GM12878 (cell line): ENCODE measurements around the gene FARSB. TPM values are rescaled to one million over a fixed set of nuclear protein-coding genes. Genes with fewer than 3 reads are reported as not detected.
"Not testable (repeated sequence)": the region's sequence is repeated elsewhere in the genome, so short reads cannot be mapped to it uniquely, and the experiment has no call there.

Source experiments
- ATAC-seq: fragments of 200-7000 bp; cut with Tn5 transposase; 3 replicates; pipeline ENCODE4 v1.9.1; 2020; ENCODE audit warnings: mild to moderate bottlenecking, moderate library complexity
- BruUV-seq: library from RNA; stranded (reverse); fragments of 400-500 nt; replicated peaks from 2 replicates; lab custom pipeline; 2021; lab: Mats Ljungman, UMichigan
- CTCF ChIA-PET: fragments of 300-600 bp; sonication (Branson Sonifier 250); formaldehyde crosslinking; extraction: SDS; loops from one replicate; lab custom pipeline; 2021; ENCODE audit warnings: inconsistent platforms; lab: Yijun Ruan, JAX
- POLR2A ChIA-PET: fragments of 350-600 bp; formaldehyde crosslinking; extraction: SDS; loops from one replicate; lab custom pipeline; 2021; ENCODE audit warnings: inconsistent platforms; lab: Charles Lee
- RAD21 ChIA-PET: fragments of 300-600 bp; sonication (Branson Sonifier 250); formaldehyde crosslinking; loops from one replicate; lab custom pipeline; 2023; ENCODE audit warnings: antibody characterized with exemption; ENCODE audit not compliant: unreplicated experiment; lab: Charles Lee
- SMC1A ChIA-PET: fragments of 300-600 bp; sonication (Branson Sonifier 250); formaldehyde crosslinking; loops from one replicate; lab custom pipeline; 2023; ENCODE audit not compliant: unreplicated experiment, uncharacterized antibody; lab: Charles Lee
- DNase-seq: peaks from one replicate; pipeline ENCODE4 v3.0.0-alpha.2; 2011; ENCODE audit warnings: low read depth, low spot score
- FAIRE-seq: peaks from 3 replicates; lab custom pipeline; 2011; peaks lifted over from hg19 to GRCh38; lab: Jason Lieb, UNC
- H2AFZ ChIP-seq: 2 replicates; pipeline ENCODE4 v1.6.0; 2011; ENCODE audit warnings: low read depth, low read length, control low read depth; ENCODE audit not compliant: control insufficient read depth
- H3K27ac ChIP-seq: 2 replicates; pipeline ENCODE4 v1.5.1; 2011; ENCODE audit warnings: control low read depth; ENCODE audit not compliant: control insufficient read depth, insufficient read depth
- H3K27me3 ChIP-seq, 2 experiments: replicated peaks in 1 of 2; 2 replicates each; pipeline versions ENCODE4 v1.6.0 to v1.6.1; 2011; ENCODE audit warnings: low read length in 1 of 2; ENCODE audit not compliant: control insufficient read depth in 2 of 2, insufficient read depth in 2 of 2
- H3K36me3 ChIP-seq, 2 experiments: 2 replicates each; pipeline ENCODE4 v1.5.1; 2011; ENCODE audit warnings: low read length in 1 of 2; ENCODE audit not compliant: control insufficient read depth in 2 of 2, insufficient read depth in 2 of 2
- H3K4me1 ChIP-seq: 2 replicates; pipeline ENCODE4 v1.6.1; 2011; ENCODE audit warnings: mild to moderate bottlenecking, low read length, moderate library complexity, mixed read lengths; ENCODE audit not compliant: control insufficient read depth, insufficient read depth
- H3K4me2 ChIP-seq: 2 replicates; pipeline ENCODE4 v1.6.0; 2011; ENCODE audit warnings: control low read depth; ENCODE audit not compliant: control insufficient read depth, insufficient read depth
- H3K4me3 ChIP-seq: fragments of 200-600 bp; sonication (generic); 2 replicates; pipeline ENCODE4 v1.5.1; 2016
- H3K79me2 ChIP-seq: 2 replicates; pipeline ENCODE4 v1.6.0; 2011; ENCODE audit warnings: low read length; ENCODE audit not compliant: control insufficient read depth, insufficient read depth
- H3K9ac ChIP-seq: 2 replicates; pipeline ENCODE4 v1.8.0; 2011; ENCODE audit warnings: low read length, control low read depth, mixed read lengths; ENCODE audit not compliant: control insufficient read depth, insufficient read depth
- H3K9me3 ChIP-seq: replicated peaks from 3 replicates; pipeline ENCODE4 v1.5.1; 2011; ENCODE audit warnings: mild to moderate bottlenecking, low read length; ENCODE audit not compliant: control insufficient read depth, insufficient read depth
- H4K20me1 ChIP-seq: 2 replicates; pipeline ENCODE4 v1.6.0; 2011; ENCODE audit not compliant: control insufficient read depth, insufficient read depth
- ASH2L ChIP-seq: fragments of 300-600, 200-600 bp; sonication (generic); IDR thresholded peaks from 2 replicates; pipeline ENCODE4 v1.6.1; 2017; ENCODE audit warnings: low read depth, mild to moderate bottlenecking, borderline replicate concordance
- BHLHE40 ChIP-seq, 2 experiments: fragments of 450-650 bp in 1 of 2; IDR thresholded peaks; 2 replicates each; pipeline ENCODE4 v1.6.1; 2011 to 2017; ENCODE audit warnings: low read depth in 2 of 2, borderline replicate concordance in 1 of 2, improper control_type of control experiment in 1 of 2, low read length in 1 of 2, mild to moderate bottlenecking in 1 of 2
- IRF4 ChIP-seq: IDR thresholded peaks from 2 replicates; pipeline ENCODE4 v1.6.1; 2011; ENCODE audit warnings: low read depth, low read length
- NFXL1 ChIP-seq: fragments of 450-650 bp; IDR thresholded peaks from 2 replicates; pipeline ENCODE4 v1.6.1; 2017; ENCODE audit warnings: antibody characterized with exemption, mild to moderate bottlenecking, borderline replicate concordance
- POLR2A ChIP-seq: IDR thresholded peaks from 2 replicates; pipeline ENCODE4 v1.6.1; 2011; ENCODE audit warnings: low read depth, mild to moderate bottlenecking, low read length
- TBL1XR1 ChIP-seq: IDR thresholded peaks from 2 replicates; pipeline ENCODE4 v1.6.1; 2012; ENCODE audit warnings: low read depth, low read length, improper control_type of control experiment
- ZNF24 ChIP-seq: fragments of 450-650 bp; IDR thresholded peaks from 2 replicates; pipeline ENCODE4 v1.6.1; 2017; ENCODE audit warnings: antibody characterized with exemption, mild to moderate bottlenecking
- ZNF622 ChIP-seq: fragments of 450-650 bp; IDR thresholded peaks from 2 replicates; pipeline ENCODE4 v1.6.1; 2017; ENCODE audit warnings: mild to moderate bottlenecking, inconsistent platforms
- WGBS: methylation state at CpG from one replicate; pipeline ENCODE4 v1.1.6; 2016; ENCODE audit warnings: low lambda C conversion rate; ENCODE audit not compliant: insufficient replicate concordance, insufficient coverage; ENCODE audit errors: missing lambda C conversion rate; 5-methylcytosine and 5-hydroxymethylcytosine counted together
- in situ Hi-C: fragments of 300-500 bp; cut with MboI; formaldehyde crosslinking; loops from 9 replicates; pipeline ENCODE4 v1.14.3; 2018; ENCODE audit warnings: mixed read lengths
- intact Hi-C: fragments of 100-400 bp; cut with micrococcal nuclease; formaldehyde crosslinking; loops from one replicate; pipeline ENCODE4 v1.14.2; 2022; ENCODE audit not compliant: unreplicated experiment
- polyA plus RNA-seq, 11 experiments: library from polyadenylated mRNA; depleted of rRNA in 4 of 11; unstranded in 6 of 11; stranded (reverse) in 5 of 11; fragments of >200 nt; fragmentation: Nextera tagmentation in 4 of 11; fragmentation: Illumina TruSeq in 1 of 11; extraction: Ambion mirVana in 4 of 11; extraction: Trizol in 1 of 11; gene quantifications; 1 replicate in 1 of 11; 2 replicates in 10 of 11; pipeline versions ENCODE4 v1.2.1 to v1.2.3, GENCODE V29; 2011 to 2016; ENCODE audit warnings: inconsistent platforms in 2 of 11, missing spikeins in 2 of 11, low read depth in 1 of 11
- total RNA-seq, 4 experiments: library from RNA; depleted of rRNA in 3 of 4; stranded (reverse); fragments of >200 nt in 3 of 4; fragmentation: Illumina TruSeq in 1 of 4; extraction: Trizol in 1 of 4; gene quantifications; 2 replicates each; pipeline versions ENCODE4 v1.2.1 to v1.2.3, GENCODE V29; 2013 to 2021
- TF ChIP-seq, protein P1 (sequence below): fragments of 450-650 bp; IDR thresholded peaks from 2 replicates; pipeline ENCODE4 v1.6.1; 2017; ENCODE audit warnings: borderline replicate concordance
- TF ChIP-seq, protein P2 (sequence below): fragments of 450-650 bp; formaldehyde crosslinking; IDR thresholded peaks from 2 replicates; pipeline ENCODE4 v1.4.0; 2020; ENCODE audit warnings: mild to moderate bottlenecking, moderate library complexity

FARSB gene
- total and polyA plus RNA-seq, 10 of the 15 experiments (the other 5 are each of a cell fraction or from before 2014, with no cell fraction given), result 32.4 to 127 (median 73.8) TPM

DNA sequence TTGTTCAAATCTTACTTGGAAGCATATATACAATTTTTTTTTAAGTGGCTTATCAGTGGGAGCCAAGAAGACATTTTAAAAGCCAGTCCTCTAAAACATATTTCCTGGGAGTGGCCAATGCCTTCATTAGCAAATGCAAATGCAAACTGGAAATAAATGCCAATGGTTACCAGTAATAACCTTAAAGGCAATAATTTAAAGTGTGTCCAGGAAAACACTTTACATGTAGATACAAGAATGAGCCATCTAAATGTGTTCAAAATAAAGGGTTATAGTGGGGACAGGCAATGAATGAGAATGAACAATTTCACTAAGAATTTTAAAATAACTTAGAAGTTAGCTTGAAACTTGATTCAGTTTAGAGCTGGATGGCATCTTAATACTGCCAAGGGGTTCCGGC, 64.2 kb downstream of the FARSB start:
- intact Hi-C loops, result no loop called here
- FAIRE-seq, result no peak
- Histone ChIP-seq H3K27me3 (no peaks in the 10 kb centered on the region), H3K36me3 (peaks cover 0 to 14% of the 10 kb centered on the region in 2 experiments), H3K9me3 (no peaks in the 10 kb centered on the region; the same call in 2 of the 3 replicates), H3K9ac (no peak overlapping the region), H3K79me2 (no peaks in the 10 kb centered on the region), H4K20me1 (no peaks in the 10 kb centered on the region), H3K27ac (no peak overlapping the region), H3K4me2 (no peak overlapping the region), H3K4me3 (no peak overlapping the region), H2AFZ (no peak overlapping the region), H3K4me1 (no peaks in the 10 kb centered on the region)
- no TSS peak for BruUV-seq
- in situ Hi-C loops, result no loop called here
- no peak for ATAC-seq
- ChIA-PET SMC1A (interaction anchor here (1.0 to 2.1 kb wide), 3 partner anchors 9 to 17 kb away, joined by 3 to 5 read pairs (median 3); no protein-coding TSS in a partner anchor), CTCF (interaction anchor here (2.2 kb wide), 1 partner anchor 274 kb away, joined by 7 read pairs; no protein-coding TSS in a partner anchor), RAD21 (interaction anchor here (1.1 to 1.4 kb wide), 2 partner anchors 30 to 273 kb away, joined by 3 to 4 read pairs; no protein-coding TSS in a partner anchor), POLR2A (no interaction called here)
- TF ChIP-seq POLR2A, result no peak
- TF ChIP-seq, protein P1, sequence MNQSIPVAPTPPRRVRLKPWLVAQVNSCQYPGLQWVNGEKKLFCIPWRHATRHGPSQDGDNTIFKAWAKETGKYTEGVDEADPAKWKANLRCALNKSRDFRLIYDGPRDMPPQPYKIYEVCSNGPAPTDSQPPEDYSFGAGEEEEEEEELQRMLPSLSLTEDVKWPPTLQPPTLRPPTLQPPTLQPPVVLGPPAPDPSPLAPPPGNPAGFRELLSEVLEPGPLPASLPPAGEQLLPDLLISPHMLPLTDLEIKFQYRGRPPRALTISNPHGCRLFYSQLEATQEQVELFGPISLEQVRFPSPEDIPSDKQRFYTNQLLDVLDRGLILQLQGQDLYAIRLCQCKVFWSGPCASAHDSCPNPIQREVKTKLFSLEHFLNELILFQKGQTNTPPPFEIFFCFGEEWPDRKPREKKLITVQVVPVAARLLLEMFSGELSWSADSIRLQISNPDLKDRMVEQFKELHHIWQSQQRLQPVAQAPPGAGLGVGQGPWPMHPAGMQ, result no peak
- TF ChIP-seq ASH2L, result no peak
- TF ChIP-seq TBL1XR1, result no peak
- TF ChIP-seq NFXL1, result no peak
- no peak for TF ChIP-seq IRF4
- no peak for TF ChIP-seq ZNF622
- TF ChIP-seq BHLHE40 (IDR thresholded peaks at IDR 0.05; ENCODE audit: borderline replicate concordance in 1 of 2, low read depth in 2 of 2, low read length in 1 of 2), result no peak
- TF ChIP-seq, protein P2, sequence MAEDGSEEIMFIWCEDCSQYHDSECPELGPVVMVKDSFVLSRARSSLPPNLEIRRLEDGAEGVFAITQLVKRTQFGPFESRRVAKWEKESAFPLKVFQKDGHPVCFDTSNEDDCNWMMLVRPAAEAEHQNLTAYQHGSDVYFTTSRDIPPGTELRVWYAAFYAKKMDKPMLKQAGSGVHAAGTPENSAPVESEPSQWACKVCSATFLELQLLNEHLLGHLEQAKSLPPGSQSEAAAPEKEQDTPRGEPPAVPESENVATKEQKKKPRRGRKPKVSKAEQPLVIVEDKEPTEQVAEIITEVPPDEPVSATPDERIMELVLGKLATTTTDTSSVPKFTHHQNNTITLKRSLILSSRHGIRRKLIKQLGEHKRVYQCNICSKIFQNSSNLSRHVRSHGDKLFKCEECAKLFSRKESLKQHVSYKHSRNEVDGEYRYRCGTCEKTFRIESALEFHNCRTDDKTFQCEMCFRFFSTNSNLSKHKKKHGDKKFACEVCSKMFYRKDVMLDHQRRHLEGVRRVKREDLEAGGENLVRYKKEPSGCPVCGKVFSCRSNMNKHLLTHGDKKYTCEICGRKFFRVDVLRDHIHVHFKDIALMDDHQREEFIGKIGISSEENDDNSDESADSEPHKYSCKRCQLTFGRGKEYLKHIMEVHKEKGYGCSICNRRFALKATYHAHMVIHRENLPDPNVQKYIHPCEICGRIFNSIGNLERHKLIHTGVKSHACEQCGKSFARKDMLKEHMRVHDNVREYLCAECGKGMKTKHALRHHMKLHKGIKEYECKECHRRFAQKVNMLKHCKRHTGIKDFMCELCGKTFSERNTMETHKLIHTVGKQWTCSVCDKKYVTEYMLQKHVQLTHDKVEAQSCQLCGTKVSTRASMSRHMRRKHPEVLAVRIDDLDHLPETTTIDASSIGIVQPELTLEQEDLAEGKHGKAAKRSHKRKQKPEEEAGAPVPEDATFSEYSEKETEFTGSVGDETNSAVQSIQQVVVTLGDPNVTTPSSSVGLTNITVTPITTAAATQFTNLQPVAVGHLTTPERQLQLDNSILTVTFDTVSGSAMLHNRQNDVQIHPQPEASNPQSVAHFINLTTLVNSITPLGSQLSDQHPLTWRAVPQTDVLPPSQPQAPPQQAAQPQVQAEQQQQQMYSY (CRISPR knock-in tag), result no peak
- TF ChIP-seq ZNF24, result no peak
- 100% methylated on average over 1 of the region's 1 CpG for WGBS
- DNase-seq, result no peak

DNA sequence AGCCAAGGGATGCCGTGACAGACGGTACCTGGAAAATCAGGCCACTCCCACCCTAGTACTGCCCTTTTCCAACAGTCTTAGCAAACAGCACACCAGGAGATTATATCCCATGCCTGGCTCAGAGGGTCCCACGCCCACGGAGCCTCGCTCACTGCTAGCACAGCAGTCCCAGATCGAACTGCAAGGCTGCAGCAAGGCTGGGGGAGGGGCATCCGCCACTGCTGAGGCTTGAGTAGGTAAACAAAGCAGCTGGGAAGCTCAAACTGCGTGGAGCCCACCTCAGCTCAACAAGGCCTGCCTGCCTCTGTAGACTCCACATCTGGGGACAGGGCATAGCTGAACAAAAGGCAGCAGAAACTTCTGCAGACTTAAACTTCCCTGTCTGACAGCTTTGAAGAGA, 71.3 kb downstream of the FARSB start:
- 97% methylated on average over 8 of the region's 8 CpGs for WGBS
- H3K27ac ChIP-seq, H3K79me2 ChIP-seq, DNase-seq, RAD21 ChIA-PET, H2AFZ ChIP-seq, H4K20me1 ChIP-seq, CTCF ChIA-PET, H3K27me3 ChIP-seq, H3K4me3 ChIP-seq, intact Hi-C loops, in situ Hi-C loops, BruUV-seq, H3K9me3 ChIP-seq, H3K4me2 ChIP-seq, H3K9ac ChIP-seq, FAIRE-seq, POLR2A ChIA-PET, H3K36me3 ChIP-seq, H3K4me1 ChIP-seq, ATAC-seq: not testable (repeated sequence)
- SMC1A ChIA-PET, result interaction anchor here (0.7 to 1.0 kb wide), 2 partner anchors 9 to 17 kb away, joined by 3 read pairs; no protein-coding TSS in a partner anchor
